Prostate gland (tissue), 2 donors: ENCODE measurements around the gene GUCY2F. TPM values are rescaled to one million over a fixed set of nuclear protein-coding genes. Genes with fewer than 3 reads are reported as not detected.
A peak's percentile ranks its signal among the peaks of the same experiment; 100 is the strongest.

Experiments used
- DNase-seq: peaks from one replicate; pipeline ENCODE4 v3.0.0-alpha.2; 2019; ENCODE audit warnings: low spot score
- H3K27ac ChIP-seq, 2 donors: fragments of 200-600 bp; sonication (generic); 2 replicates each; pipeline ENCODE4 v1.5.1; 2017 to 2019
- H3K27me3 ChIP-seq: fragments of 200-600 bp; sonication (generic); replicated peaks from 2 replicates; pipeline ENCODE4 v1.5.1; 2019; ENCODE audit not compliant: insufficient read depth
- H3K36me3 ChIP-seq, 2 donors: fragments of 200-600 bp; sonication (generic); 1 replicate in 1 of 2; 2 replicates in 1 of 2; pipeline versions ENCODE4 v1.5.1 to v1.8.1; 2017 to 2019
- H3K4me1 ChIP-seq: fragments of 200-600 bp; sonication (generic); replicated peaks from 2 replicates; pipeline ENCODE4 v1.5.1; 2019
- H3K4me3 ChIP-seq, 2 donors: fragments of 200-600 bp; sonication (generic); 2 replicates each; pipeline ENCODE4 v1.5.1; 2017 to 2019
- H3K9me3 ChIP-seq: fragments of 200-600 bp; sonication (generic); 2 replicates; pipeline ENCODE4 v1.5.1; 2017
- CTCF ChIP-seq, 4 experiments: fragments of 200-600 bp in 2 of 4; fragments of 450-650 bp in 2 of 4; sonication (generic) in 2 of 4; IDR thresholded peaks; 1 replicate in 3 of 4; 2 replicates in 1 of 4; pipeline ENCODE4 v1.5.1; 2016 to 2019; ENCODE audit warnings: antibody characterized with exemption in 4 of 4, mild to moderate bottlenecking in 2 of 4, moderate library complexity in 2 of 4
- POLR2A ChIP-seq: fragments of 450-650 bp; IDR thresholded peaks from one replicate; pipeline ENCODE4 v1.6.1; 2016; ENCODE audit warnings: antibody characterized with exemption, mild to moderate bottlenecking
- POLR2AphosphoS5 ChIP-seq: sonication (generic); formaldehyde crosslinking; IDR thresholded peaks from one replicate; pipeline ENCODE4 v1.6.1; 2017; ENCODE audit warnings: antibody characterized with exemption
- WGBS: methylation state at CpG from one replicate; pipeline ENCODE4 v1.1.5; 2018; 5-methylcytosine and 5-hydroxymethylcytosine counted together
- intact Hi-C: fragments of 100-400 bp; cut with DNase I; formaldehyde crosslinking; loops from one replicate; pipeline ENCODE4 v1.14.2; 2022
- total RNA-seq, 2 donors: library from RNA; depleted of rRNA; stranded (reverse); fragments of >200 nt; gene quantifications; one replicate each; pipeline ENCODE4 v1.1.0, GENCODE V29; 2016

Gene GUCY2F
- total RNA-seq, 2 donors from 2014 or later = not detected

GRCh38 chrX:109498434-109498833, 16.5 kb upstream of the GUCY2F start:
- no peaks in the 10 kb centered on the region for H3K9me3 ChIP-seq
- no peaks in the 10 kb centered on the region for H3K4me1 ChIP-seq
- H3K27me3 ChIP-seq = no peaks in the 10 kb centered on the region
- no peak for DNase-seq
- no peaks in the 10 kb centered on the region for H3K36me3 ChIP-seq
- no peak for TF ChIP-seq POLR2A
- no peak for TF ChIP-seq POLR2AphosphoS5
- TF ChIP-seq CTCF (IDR thresholded peaks at IDR 0.05) = no peak
- intact Hi-C loops = no loop called here
- H3K4me3 ChIP-seq = no peak overlapping the region
- H3K27ac ChIP-seq = no peak overlapping the region
- 45% methylated on average over 1 of the region's 1 CpG for WGBS

- H3K4me3 ChIP-seq = no peak overlapping the region
- no peak for DNase-seq
- no peaks in the 10 kb centered on the region for H3K9me3 ChIP-seq
- no peaks in the 10 kb centered on the region for H3K27me3 ChIP-seq
- no peak for TF ChIP-seq POLR2A
- no peak for TF ChIP-seq POLR2AphosphoS5
- no peak for TF ChIP-seq CTCF (IDR thresholded peaks at IDR 0.05)
- no peaks in the 10 kb centered on the region for H3K4me1 ChIP-seq
- WGBS = 100% methylated on average over 2 of the region's 2 CpGs
- intact Hi-C loops = loop anchor here (10.0 kb wide), 3 partner anchors 146 to 396 kb away; no protein-coding TSS in a partner anchor
- H3K36me3 ChIP-seq = no peaks in the 10 kb centered on the region
- H3K27ac ChIP-seq = no peak overlapping the region
These were observed 7.3 kb upstream of the GUCY2F start for GRCh38 chrX:109489174-109489573.

DNA sequence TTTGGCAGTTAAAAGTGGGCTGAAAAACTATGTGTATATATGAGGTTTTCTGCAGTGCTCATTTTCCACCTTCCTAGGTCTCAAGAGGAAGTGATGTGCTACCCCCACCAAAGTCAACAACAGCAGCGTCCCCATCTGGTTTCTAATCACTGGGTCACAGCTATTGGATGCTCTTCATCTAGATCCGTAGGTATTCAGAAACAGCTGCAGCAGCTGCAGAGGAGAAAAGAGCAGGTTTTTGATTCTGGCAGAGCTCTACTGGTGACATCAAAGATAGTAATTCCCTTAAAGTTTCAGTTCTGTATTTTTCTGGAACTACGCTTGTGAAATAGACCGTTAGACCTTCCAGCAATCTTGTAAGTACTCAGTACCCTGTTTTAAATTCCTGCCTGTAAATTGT, 5.8 kb upstream of the GUCY2F start:
- intact Hi-C loops = loop anchor here (10.0 kb wide), 3 partner anchors 147 to 397 kb away; no protein-coding TSS in a partner anchor
- no peak for DNase-seq
- H3K27ac ChIP-seq = no peak overlapping the region
- no peaks in the 10 kb centered on the region for H3K4me1 ChIP-seq
- no peaks in the 10 kb centered on the region for H3K36me3 ChIP-seq
- H3K4me3 ChIP-seq = no peak overlapping the region
- H3K9me3 ChIP-seq = no peaks in the 10 kb centered on the region
- TF ChIP-seq POLR2AphosphoS5 (no peak), POLR2A (no peak), CTCF (IDR thresholded peaks at IDR 0.05) (no peak)
- 55% methylated on average over 3 of the region's 4 CpGs for WGBS
- no peaks in the 10 kb centered on the region for H3K27me3 ChIP-seq

- 14% methylated on average over 9 of the region's 9 CpGs for WGBS
- DNase-seq = peak; percentile 34
These were observed 3.8 kb upstream of the GUCY2F start for GRCh38 chrX:109485470-109486340.

More at GRCh38 chrX:109485470-109486340, 3.8 kb upstream of the GUCY2F start:
- H3K9me3 ChIP-seq = no peaks in the 10 kb centered on the region
- no peak overlapping the region for H3K4me3 ChIP-seq
- H3K4me1 ChIP-seq = no peaks in the 10 kb centered on the region
- intact Hi-C loops = loop anchor here (10.0 kb wide), 3 partner anchors 149 to 399 kb away; no protein-coding TSS in a partner anchor
- H3K27ac ChIP-seq = no peak overlapping the region
- TF ChIP-seq CTCF (IDR thresholded peaks at IDR 0.05) (peak; percentile 35 to 82 (median 76)), POLR2AphosphoS5 (no peak)
- H3K36me3 ChIP-seq = no peaks in the 10 kb centered on the region
- H3K27me3 ChIP-seq = no peaks in the 10 kb centered on the region
